Measurements from ENCODE around the gene NFE2L2.
"Not testable (repeated sequence)": the region's sequence is repeated elsewhere in the genome, so short reads cannot be mapped to it uniquely, and the experiment has no call there.

NFE2L2 gene

DNA sequence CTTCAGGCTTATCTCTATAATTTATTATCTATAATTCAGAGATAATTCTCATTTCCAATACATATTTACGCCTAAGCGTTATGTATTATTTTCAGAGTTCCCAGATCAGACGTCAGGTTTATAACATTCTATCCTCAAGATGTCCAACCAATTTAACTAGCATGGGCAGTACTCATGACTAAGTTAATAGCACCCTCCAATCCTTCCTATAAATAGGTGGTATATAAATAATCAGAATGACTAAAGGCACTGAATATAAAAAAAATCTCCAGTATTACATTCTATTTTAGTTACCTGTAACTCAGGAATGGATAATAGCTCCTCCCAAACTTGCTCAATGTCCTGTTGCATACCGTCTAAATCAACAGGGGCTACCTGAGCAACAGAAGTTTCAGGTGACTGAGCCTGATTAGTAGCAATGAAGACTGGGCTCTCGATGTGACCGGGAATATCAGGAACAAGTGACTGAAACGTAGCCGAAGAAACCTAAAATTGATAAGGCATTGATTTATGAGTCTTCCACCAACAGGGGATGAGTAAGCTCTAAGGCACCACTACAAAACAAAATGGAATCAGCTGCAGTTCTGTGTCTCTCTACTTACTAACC lies 32.3 kb downstream of the NFE2L2 start:
- DNase-seq = no peak

DNA sequence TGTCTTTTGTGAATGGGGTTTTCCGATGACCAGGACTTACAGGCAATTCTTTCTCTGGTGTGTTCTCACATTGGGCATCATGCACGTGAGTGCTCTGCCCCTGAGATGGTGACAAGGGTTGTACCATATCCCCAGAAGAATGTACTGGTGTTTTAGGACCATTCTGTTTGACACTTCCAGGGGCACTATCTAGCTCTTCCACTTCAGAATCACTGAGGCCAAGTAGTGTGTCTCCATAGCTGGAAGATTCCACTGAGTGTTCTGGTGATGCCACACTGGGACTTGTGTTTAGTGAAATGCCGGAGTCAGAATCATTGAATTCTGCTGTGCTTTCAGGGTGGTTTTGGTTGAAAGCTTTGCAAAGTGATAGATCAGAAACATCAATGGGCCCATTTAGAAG lies 33.3 kb downstream of the NFE2L2 start:
- no peak for DNase-seq

GRCh38 chr2:177229442-177230242 lies 34.9 kb downstream of the NFE2L2 start:
- no peak for DNase-seq

GRCh38 chr2:177225965-177226360 lies 38.6 kb downstream of the NFE2L2 start:
- no peak for DNase-seq

DNA sequence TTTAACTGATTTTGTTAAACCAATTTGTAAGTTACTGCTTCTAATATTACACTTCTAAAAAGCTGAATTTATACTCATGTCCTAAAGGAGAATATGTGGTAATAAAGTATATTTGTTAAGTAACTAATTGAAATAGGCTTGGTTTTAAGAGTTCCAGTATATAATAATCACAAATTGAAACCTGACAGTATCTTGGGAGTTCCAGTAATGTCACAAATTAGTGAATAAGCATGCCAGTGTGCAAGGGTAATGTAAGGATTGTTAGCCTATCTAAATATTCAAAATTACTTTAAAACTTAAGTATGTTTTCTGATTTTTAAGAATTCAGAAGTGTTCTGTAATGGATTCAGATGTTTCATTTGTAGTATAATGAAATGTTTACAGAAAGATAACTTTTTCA lies 41.1 kb downstream of the NFE2L2 start:
- not testable (repeated sequence) for DNase-seq

DNA sequence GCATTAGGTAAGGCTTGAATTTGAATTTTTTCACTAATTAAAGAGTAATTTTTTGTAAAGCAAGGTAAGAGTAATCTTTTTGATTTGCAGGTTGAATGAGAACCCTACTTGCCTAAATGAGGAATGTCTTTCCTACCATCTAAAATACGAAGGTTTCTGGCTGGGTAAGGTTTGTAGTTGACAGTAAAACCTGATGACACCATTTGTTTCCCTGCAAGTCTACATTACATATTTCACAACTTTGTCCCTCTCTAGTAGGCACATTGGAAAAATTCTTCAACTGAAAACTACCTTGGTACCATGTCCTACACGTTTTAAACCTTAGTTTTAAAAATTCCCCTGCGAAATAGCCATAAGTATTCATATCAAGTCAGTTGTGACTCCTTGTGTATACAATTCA lies 42.6 kb downstream of the NFE2L2 start:
- DNase-seq = no peak

- no peak for DNase-seq
Measured at GRCh38 chr2:177221534-177221933, 43.0 kb downstream of the NFE2L2 start.

DNA sequence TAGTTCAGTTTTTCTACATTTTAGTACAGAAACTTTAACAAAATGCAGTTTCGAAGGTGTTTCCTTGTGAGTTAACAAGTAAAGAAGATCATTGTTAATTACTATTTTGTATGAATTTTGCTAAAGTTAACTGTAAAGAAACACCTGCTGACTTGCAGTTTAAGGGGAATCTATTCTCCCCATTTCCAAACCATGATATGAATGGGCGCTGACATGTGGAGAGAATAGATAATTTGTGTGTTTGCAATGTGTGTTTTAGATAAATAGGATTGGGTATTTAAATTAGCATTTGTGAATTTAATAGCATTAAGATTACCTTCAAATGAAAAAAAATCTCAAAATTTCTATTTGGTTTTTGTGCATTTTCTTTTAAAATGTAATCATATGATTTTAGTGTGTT lies 44.7 kb downstream of the NFE2L2 start:
- not testable (repeated sequence) for DNase-seq

- no peak for DNase-seq
Measured at GRCh38 chr2:177217247-177217843, 47.2 kb downstream of the NFE2L2 start.

DNA sequence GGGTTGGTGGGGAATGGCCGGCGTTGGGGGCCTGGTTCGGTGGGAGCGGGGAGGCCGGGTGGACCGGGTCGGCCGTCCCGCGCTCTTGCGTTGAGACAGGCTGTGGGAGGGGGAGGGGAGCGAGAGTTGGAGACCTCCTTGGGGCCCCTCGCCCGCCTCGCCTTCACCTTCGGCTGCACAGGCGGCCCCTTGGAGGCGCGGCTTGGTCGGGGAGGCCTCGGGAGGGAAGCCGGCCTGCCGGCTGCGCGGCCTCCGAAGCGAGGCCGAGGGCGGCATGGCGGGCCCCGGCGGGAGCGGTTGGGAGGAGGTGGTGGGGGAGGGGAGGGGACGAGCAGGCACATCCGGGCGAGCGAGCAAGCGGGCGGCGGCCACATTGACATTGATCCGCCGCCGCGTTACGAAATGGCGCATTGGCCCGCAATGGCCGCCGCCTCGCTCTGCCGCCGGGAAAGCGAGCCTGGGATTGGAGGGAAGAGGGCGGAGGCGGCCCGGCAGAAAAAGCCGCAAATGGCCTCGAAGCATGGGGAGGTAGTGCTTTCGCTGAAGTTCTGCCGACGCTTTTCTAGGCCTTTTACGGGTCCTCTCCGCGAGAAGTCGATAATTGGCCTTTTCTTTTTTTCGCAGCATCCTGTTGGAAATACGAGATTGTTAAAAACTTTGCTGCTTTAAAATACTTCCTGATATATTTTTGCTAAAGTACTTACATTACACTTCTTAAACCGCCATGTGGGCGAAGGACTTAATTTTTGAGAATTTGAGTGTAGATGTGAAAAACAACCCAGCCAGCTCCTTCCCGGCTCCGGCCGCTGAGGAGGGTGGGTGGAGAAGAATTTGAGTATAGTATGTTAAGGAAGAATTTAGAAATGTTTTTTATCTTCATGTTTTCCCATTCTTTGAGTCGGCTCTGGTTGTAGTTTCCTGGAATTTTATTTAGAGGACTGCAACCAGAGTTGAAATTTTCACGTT lies 51.4 kb downstream of the NFE2L2 start:
- DNase-seq = peak; percentile 93

DNA sequence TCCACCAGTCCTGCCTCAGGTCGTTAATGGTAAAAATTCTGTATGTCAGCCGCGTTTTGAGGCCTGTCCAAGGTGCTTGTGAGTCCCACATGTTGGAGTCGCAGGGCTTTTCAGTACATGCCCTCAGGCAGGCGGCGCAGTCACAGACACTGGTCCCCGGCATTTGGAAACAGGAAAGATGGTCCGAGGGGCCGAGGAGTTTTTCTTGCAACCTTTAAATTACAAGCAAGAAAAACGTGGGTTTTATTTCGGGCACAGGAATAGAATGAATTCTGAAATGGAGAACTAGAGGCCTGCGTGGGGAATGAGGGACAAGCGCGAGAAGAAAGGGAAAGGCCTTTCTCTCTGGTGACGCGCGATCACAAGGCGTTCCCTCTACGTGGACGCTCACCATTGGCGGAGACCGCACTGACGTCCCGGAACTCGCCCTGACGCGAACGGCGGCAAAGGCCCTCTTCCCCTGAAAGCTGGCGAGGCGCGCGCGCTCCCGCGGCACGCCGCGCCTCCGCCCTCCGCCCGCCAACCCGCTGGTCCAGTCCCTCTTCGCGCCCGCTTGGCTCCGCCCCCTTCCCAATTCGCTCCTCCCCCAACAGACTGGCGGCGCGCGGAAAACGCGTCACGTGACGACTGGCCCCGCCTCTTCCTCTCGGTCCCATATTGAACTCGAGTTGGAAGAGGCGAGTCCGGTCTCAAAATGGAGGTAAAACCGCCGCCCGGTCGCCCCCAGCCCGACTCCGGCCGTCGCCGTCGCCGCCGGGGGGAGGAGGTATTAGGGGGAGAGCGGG lies 52.2 kb downstream of the NFE2L2 start, which contains the start of gene HNRNPA3:
Gene HNRNPA3, plus strand, starts transcription at position 689 of the 785 bp plus-strand sequence. Its CDS starts 6 bp downstream, at position 695.
- DNase-seq = peak; percentile 100

GRCh38 chr2:177211576-177212105 lies 52.9 kb downstream of the NFE2L2 start:
- no peak for DNase-seq

DNA sequence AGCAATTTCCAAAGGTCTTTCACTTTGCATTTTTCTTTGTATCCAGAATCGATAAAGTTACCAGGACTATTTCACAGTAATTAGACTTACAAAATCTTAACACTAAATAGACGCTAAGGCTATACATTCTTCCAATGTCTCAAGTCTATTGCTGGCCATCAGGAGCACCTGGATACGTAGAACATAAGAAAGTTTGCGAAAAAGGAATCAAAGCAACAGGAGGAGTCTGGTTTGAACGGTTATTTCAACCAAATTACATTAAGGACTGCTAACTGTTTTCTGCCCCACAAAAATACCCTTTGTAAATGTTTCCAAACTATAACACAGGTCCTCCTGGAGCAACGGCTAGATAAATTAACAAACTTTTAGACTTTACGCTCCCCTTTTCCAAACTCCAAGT lies 53.4 kb downstream of the NFE2L2 start:
- no peak for DNase-seq

- DNase-seq = no peak
Measured at GRCh38 chr2:177207101-177207500, 57.4 kb downstream of the NFE2L2 start.

DNA sequence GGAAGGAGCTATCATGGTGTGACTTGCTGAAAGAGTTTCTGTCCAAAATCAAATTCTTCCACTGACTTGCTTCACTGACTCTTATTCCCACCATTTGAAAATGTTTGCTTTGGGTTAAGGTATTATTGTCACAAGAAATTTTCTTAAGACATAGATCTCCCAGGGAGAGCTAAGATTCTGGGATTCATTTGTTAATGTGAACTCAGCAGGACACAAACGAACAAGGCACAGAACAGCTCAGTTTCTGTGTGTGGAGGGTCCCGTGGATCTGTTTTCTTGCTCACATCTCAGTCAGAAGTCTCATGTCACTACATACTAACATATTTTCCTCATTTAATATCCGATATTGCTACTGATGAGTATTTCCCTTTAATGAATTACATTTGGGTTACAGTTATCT lies 60.1 kb downstream of the NFE2L2 start:
- no peak for DNase-seq

- DNase-seq = no peak
Measured at GRCh38 chr2:177201919-177202346, 62.6 kb downstream of the NFE2L2 start.

GRCh38 chr2:177200419-177200818 lies 64.1 kb downstream of the NFE2L2 start:
- DNase-seq = not testable (repeated sequence)

GRCh38 chr2:177195194-177195593 lies 69.3 kb downstream of the NFE2L2 start:
- no peak for DNase-seq

- DNase-seq = no peak
Measured at GRCh38 chr2:177193240-177193639, 71.3 kb downstream of the NFE2L2 start.

DNA sequence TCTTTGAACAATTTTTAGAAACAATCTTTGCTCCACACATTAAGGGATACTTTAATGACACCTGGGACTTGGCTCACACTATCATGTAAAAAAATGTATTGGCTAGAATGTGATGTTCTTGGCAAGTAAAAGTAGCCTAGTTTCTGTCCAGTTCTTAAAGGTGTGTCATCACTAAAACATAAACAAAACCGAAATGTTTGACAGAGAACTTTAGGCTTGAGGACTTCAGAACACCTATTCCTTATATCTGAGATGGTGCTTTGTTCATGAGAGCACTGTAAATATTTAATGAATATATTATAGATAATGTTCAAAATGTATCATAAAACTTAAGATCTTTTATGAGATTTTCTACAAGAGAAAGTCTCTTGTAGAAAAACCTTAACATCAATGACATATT lies 71.7 kb downstream of the NFE2L2 start:
- DNase-seq = no peak

- no peak for DNase-seq
Measured at GRCh38 chr2:177190941-177191340, 73.6 kb downstream of the NFE2L2 start.
